ENCODE measurements around the gene GRIN1.

DNA sequence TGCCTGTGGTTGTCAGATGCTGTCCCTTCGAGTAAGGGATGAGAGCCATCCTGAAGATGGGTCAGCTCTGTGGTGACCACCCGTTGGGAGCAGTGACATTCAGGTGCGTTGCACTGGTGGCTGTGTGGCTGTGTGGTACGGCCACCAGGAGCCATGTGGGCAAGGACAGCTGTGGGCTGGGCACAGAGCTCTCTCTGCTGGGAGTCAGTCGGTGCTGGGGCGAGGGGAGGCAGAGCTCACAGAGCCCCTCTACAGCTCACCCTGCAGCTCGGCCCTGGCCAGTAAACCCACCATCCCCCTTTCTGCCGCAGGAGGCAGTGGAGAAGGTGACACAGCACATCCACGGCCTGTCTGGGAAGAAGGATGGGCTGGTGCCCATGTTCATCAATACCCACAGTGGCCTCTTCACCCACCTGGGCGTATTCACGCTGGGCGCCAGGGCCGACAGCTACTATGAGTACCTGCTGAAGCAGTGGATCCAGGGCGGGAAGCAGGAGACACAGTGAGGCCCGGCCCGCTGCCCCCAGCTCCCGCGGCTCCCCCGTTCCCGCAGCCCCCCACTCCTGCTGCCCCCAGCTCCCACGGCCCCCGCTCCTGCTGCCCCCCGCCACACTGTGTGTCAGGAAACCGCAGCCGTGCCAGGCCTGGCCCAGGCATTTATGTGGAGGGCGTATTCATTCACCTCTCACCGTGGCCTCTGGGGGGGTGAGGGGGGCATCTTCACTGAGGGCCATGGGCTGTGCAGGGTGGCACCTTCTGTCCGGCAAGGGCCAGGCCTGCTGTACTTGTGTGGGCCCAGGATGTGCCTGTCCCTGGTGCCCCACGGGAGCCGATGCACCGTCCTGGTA lies 32.9 kb upstream of the GRIN1 start:
- TF ChIP-seq, protein P1, sequence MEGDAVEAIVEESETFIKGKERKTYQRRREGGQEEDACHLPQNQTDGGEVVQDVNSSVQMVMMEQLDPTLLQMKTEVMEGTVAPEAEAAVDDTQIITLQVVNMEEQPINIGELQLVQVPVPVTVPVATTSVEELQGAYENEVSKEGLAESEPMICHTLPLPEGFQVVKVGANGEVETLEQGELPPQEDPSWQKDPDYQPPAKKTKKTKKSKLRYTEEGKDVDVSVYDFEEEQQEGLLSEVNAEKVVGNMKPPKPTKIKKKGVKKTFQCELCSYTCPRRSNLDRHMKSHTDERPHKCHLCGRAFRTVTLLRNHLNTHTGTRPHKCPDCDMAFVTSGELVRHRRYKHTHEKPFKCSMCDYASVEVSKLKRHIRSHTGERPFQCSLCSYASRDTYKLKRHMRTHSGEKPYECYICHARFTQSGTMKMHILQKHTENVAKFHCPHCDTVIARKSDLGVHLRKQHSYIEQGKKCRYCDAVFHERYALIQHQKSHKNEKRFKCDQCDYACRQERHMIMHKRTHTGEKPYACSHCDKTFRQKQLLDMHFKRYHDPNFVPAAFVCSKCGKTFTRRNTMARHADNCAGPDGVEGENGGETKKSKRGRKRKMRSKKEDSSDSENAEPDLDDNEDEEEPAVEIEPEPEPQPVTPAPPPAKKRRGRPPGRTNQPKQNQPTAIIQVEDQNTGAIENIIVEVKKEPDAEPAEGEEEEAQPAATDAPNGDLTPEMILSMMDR (IDR thresholded peaks at IDR 0.05), result no peak
- TF ChIP-seq POLR2A (IDR thresholded peaks at IDR 0.05), result no peak

Data from thyroid gland (tissue), 4 donors.